ENCODE data around the gene ECD. TPM values are rescaled to one million over a fixed set of nuclear protein-coding genes. Genes with fewer than 3 reads are reported as not detected.
"Not testable (repeated sequence)": the region's sequence is repeated elsewhere in the genome, so short reads cannot be mapped to it uniquely, and the experiment has no call there.

Gene ECD
- total and polyA plus RNA-seq, 2 experiments from 2014 or later: 21.3 to 37.3 TPM

GRCh38 chr10:73161079-73161478, 6.7 kb downstream of the ECD start:
- Histone ChIP-seq H3K4me3 (no peak overlapping the region), H2AFZ (no peak overlapping the region), H3K9me3 (ENCODE audit: low read depth) (no peaks in the 10 kb centered on the region), H3K4me2 (ENCODE audit: unreplicated experiment) (no peak overlapping the region), H3K4me1 (ENCODE audit: insufficient read depth) (peaks cover 28% of the 10 kb centered on the region), H3K36me3 (ENCODE audit: low read depth) (peaks cover 14% of the 10 kb centered on the region), H3K79me2 (ENCODE audit: insufficient read depth) (peaks cover 94% of the 10 kb centered on the region), H3K27ac (no peak overlapping the region), H4K20me1 (ENCODE audit: insufficient read depth) (no peaks in the 10 kb centered on the region), H3K9me2 (ENCODE audit: insufficient read depth) (no peaks in the 10 kb centered on the region), H3F3A (ENCODE audit: insufficient read depth) (peaks cover 45% of the 10 kb centered on the region), H3K9ac (no peak overlapping the region; the same call in 1 of the 2 replicates), H3K27me3 (replicated peaks; ENCODE audit: insufficient read depth) (no peaks in the 10 kb centered on the region)
- WGBS, 2 experiments (ENCODE audit: low coverage in 1 of 2, low lambda C conversion rate in 2 of 2, missing lambda C conversion rate in 2 of 2): 96 to 100% methylated on average over 1 of the region's 1 CpG
- DNase-seq: no peak
- in situ Hi-C loops (cut with MboI): no loop called here
- no peak for TF ChIP-seq EZH2phosphoT487 (IDR thresholded peaks at IDR 0.05; ENCODE audit: insufficient read depth, low read depth)
- TF ChIP-seq EZH2 (IDR thresholded peaks at IDR 0.05; ENCODE audit: insufficient read depth, poor library complexity, severe bottlenecking): no peak

- no peak overlapping the region for H3K4me3 ChIP-seq
- TF ChIP-seq EZH2phosphoT487 (IDR thresholded peaks at IDR 0.05; ENCODE audit: insufficient read depth, low read depth): no peak
- TF ChIP-seq EZH2 (IDR thresholded peaks at IDR 0.05; ENCODE audit: insufficient read depth, poor library complexity, severe bottlenecking): no peak
- no peak overlapping the region for H3K4me2 ChIP-seq (ENCODE audit: unreplicated experiment)
- H3K4me1 ChIP-seq (ENCODE audit: insufficient read depth): peaks cover 28% of the 10 kb centered on the region
- no peak overlapping the region for H3K27ac ChIP-seq
- peak; percentile 75 for DNase-seq
- no peak overlapping the region for H2AFZ ChIP-seq
- H3K79me2 ChIP-seq (ENCODE audit: insufficient read depth): peaks cover 92% of the 10 kb centered on the region
- no peaks in the 10 kb centered on the region for H4K20me1 ChIP-seq (ENCODE audit: insufficient read depth)
- H3K9ac ChIP-seq: no peak overlapping the region
- peaks cover 26% of the 10 kb centered on the region for H3K36me3 ChIP-seq (ENCODE audit: low read depth)
- H3K9me3 ChIP-seq (ENCODE audit: low read depth): no peaks in the 10 kb centered on the region
- no peaks in the 10 kb centered on the region for H3K9me2 ChIP-seq (ENCODE audit: insufficient read depth)
- in situ Hi-C loops (cut with MboI): no loop called here
- no peaks in the 10 kb centered on the region for H3K27me3 ChIP-seq (replicated peaks; ENCODE audit: insufficient read depth)
- H3F3A ChIP-seq (ENCODE audit: insufficient read depth): peaks cover 31% of the 10 kb centered on the region
- WGBS, 2 experiments (ENCODE audit: low coverage in 1 of 2, low lambda C conversion rate in 2 of 2, missing lambda C conversion rate in 2 of 2): 5% methylated on average over 5 of the region's 5 CpGs
These were observed 8.7 kb downstream of the ECD start for GRCh38 chr10:73159038-73159648.

GRCh38 chr10:73156054-73156453, 11.8 kb downstream of the ECD start:
- no peak for DNase-seq
- Histone ChIP-seq H3K9me2 (ENCODE audit: insufficient read depth) (no peaks in the 10 kb centered on the region), H3K4me1 (ENCODE audit: insufficient read depth) (0 out of 2 replicates have a peak, but pooled peaks cover under 1% of the 10 kb centered on the region), H3K79me2 (ENCODE audit: insufficient read depth) (peaks cover 77% of the 10 kb centered on the region), H3K4me3 (no peak overlapping the region), H3K27me3 (replicated peaks; ENCODE audit: insufficient read depth) (no peaks in the 10 kb centered on the region), H3K9me3 (ENCODE audit: low read depth) (no peaks in the 10 kb centered on the region), H3K4me2 (ENCODE audit: unreplicated experiment) (no peak overlapping the region), H3K36me3 (ENCODE audit: low read depth) (peaks cover 53% of the 10 kb centered on the region), H3K9ac (no peak overlapping the region), H4K20me1 (ENCODE audit: insufficient read depth) (no peaks in the 10 kb centered on the region), H2AFZ (no peak overlapping the region), H3F3A (ENCODE audit: insufficient read depth) (peaks cover 1% of the 10 kb centered on the region; the same call in 1 of the 2 replicates), H3K27ac (no peak overlapping the region)
- in situ Hi-C loops (cut with MboI): no loop called here
- WGBS, 2 experiments (ENCODE audit: low coverage in 1 of 2, low lambda C conversion rate in 2 of 2, missing lambda C conversion rate in 2 of 2): 89 to 90% methylated on average over 3 of the region's 3 CpGs
- TF ChIP-seq EZH2 (IDR thresholded peaks at IDR 0.05; ENCODE audit: insufficient read depth, poor library complexity, severe bottlenecking): no peak
- no peak for TF ChIP-seq EZH2phosphoT487 (IDR thresholded peaks at IDR 0.05; ENCODE audit: insufficient read depth, low read depth)

GRCh38 chr10:73152009-73152408, 15.8 kb downstream of the ECD start:
- in situ Hi-C loops (cut with MboI): no loop called here
- H3F3A ChIP-seq (ENCODE audit: insufficient read depth): no peaks in the 10 kb centered on the region
- H3K9me2 ChIP-seq (ENCODE audit: insufficient read depth): no peaks in the 10 kb centered on the region
- no peaks in the 10 kb centered on the region for H3K4me1 ChIP-seq (ENCODE audit: insufficient read depth)
- no peaks in the 10 kb centered on the region for H3K27me3 ChIP-seq (replicated peaks; ENCODE audit: insufficient read depth)
- H2AFZ ChIP-seq: no peak overlapping the region
- no peak for DNase-seq
- H3K9ac ChIP-seq: no peak overlapping the region
- H3K4me2 ChIP-seq (ENCODE audit: unreplicated experiment): no peak overlapping the region
- 86 to 91% methylated on average over 3 of the region's 3 CpGs for whole genome bisulfite sequencing, 2 experiments (ENCODE audit: low coverage in 1 of 2, low lambda C conversion rate in 2 of 2, missing lambda C conversion rate in 2 of 2)
- no peaks in the 10 kb centered on the region for H3K9me3 ChIP-seq (ENCODE audit: low read depth)
- no peak overlapping the region for H3K27ac ChIP-seq
- no peak overlapping the region for H3K4me3 ChIP-seq
- peaks cover 64% of the 10 kb centered on the region for H3K36me3 ChIP-seq (ENCODE audit: low read depth)
- H3K79me2 ChIP-seq (ENCODE audit: insufficient read depth): peaks cover 61% of the 10 kb centered on the region
- no peaks in the 10 kb centered on the region for H4K20me1 ChIP-seq (ENCODE audit: insufficient read depth)
- TF ChIP-seq EZH2phosphoT487 (IDR thresholded peaks at IDR 0.05; ENCODE audit: insufficient read depth, low read depth) (no peak), EZH2 (IDR thresholded peaks at IDR 0.05; ENCODE audit: insufficient read depth, poor library complexity, severe bottlenecking) (no peak)

- WGBS, 2 experiments (ENCODE audit: low coverage in 1 of 2, low lambda C conversion rate in 2 of 2, missing lambda C conversion rate in 2 of 2): 96 to 98% methylated on average over 7 to 8 of the region's 8 CpGs
- DNase-seq; H3K4me3 ChIP-seq; H3K9ac ChIP-seq; H3K9me2 ChIP-seq (ENCODE audit: insufficient read depth); H3F3A ChIP-seq (ENCODE audit: insufficient read depth); in situ Hi-C loops (cut with MboI); H4K20me1 ChIP-seq (ENCODE audit: insufficient read depth); H3K9me3 ChIP-seq (ENCODE audit: low read depth); H3K27me3 ChIP-seq (replicated peaks; ENCODE audit: insufficient read depth); H2AFZ ChIP-seq; H3K27ac ChIP-seq; H3K4me2 ChIP-seq (ENCODE audit: unreplicated experiment); H3K4me1 ChIP-seq (ENCODE audit: insufficient read depth): not testable (repeated sequence)
- peaks cover 55% of the 10 kb centered on the region for H3K79me2 ChIP-seq (ENCODE audit: insufficient read depth)
- peaks cover 52% of the 10 kb centered on the region for H3K36me3 ChIP-seq (ENCODE audit: low read depth)
These were observed 17.0 kb downstream of the ECD start for GRCh38 chr10:73150633-73151413.

Data from GM23248 (cell line).